ENCODE measurements around the gene CFAP68. TPM values are rescaled to one million over a fixed set of nuclear protein-coding genes. Genes with fewer than 3 reads are reported as not detected.

Gene CFAP68
- total and polyA plus RNA-seq, 11 donors, result 11.9 to 39.5 (median 31.8) TPM

GRCh38 chr11:111845276-111846028 is 33.9 kb upstream of the CFAP68 start:
- ATAC-seq, result no peak
- H3K4me1 ChIP-seq, result peaks cover 0 to 25% (median 1%) of the 10 kb centered on the region in 12 donors
- H3K27ac ChIP-seq, result peak overlapping the region in 1 of 12 donors; percentile 28
- 83 to 87% (median 84%) methylated on average over 7 of the region's 7 CpGs for WGBS, 4 donors
- no peak for TF ChIP-seq CTCF (IDR thresholded peaks at IDR 0.05)
- no peak for TF ChIP-seq POLR2A (IDR thresholded peaks at IDR 0.05)
- H3K36me3 ChIP-seq, result peaks cover 0 to 87% (median 64%) of the 10 kb centered on the region in 9 donors
- H3K27me3 ChIP-seq, result no peaks in the 10 kb centered on the region
- no peak overlapping the region for H3K4me3 ChIP-seq
- intact Hi-C loops (cut with DNase I), result loop anchor here in 4 of 10 donors (5.0 to 10.0 kb wide), 3 partner anchors 253 to 561 kb away; no protein-coding TSS in a partner anchor
- DNase-seq, result no peak
- H3K9me3 ChIP-seq, result no peaks in the 10 kb centered on the region

GRCh38 chr11:111846063-111846462 is 33.3 kb upstream of the CFAP68 start:
- H3K4me3 ChIP-seq, result no peak overlapping the region
- no peak for ATAC-seq

GRCh38 chr11:111846636-111847035 is 32.7 kb upstream of the CFAP68 start:
- peak in 2 of 4 donors; percentile 52 to 72 for ATAC-seq
- peak overlapping the region in 3 of 12 donors; percentile 1 to 2 (median 1) for H3K27ac ChIP-seq
- 17 to 38% (median 19%) methylated on average over 1 of the region's 1 CpG for WGBS, 4 donors
- intact Hi-C loops (cut with DNase I), result loop anchor here in 4 of 10 donors (5.0 to 10.0 kb wide), 3 partner anchors 254 to 562 kb away; no protein-coding TSS in a partner anchor
- H3K9me3 ChIP-seq, result no peaks in the 10 kb centered on the region
- H3K27me3 ChIP-seq, result no peaks in the 10 kb centered on the region
- no peak overlapping the region for H3K4me3 ChIP-seq
- H3K36me3 ChIP-seq, result peaks cover 0 to 97% (median 75%) of the 10 kb centered on the region in 9 donors
- peaks cover 0 to 22% (median 0%) of the 10 kb centered on the region in 12 donors for H3K4me1 ChIP-seq
- DNase-seq, result no peak
- no peak for TF ChIP-seq POLR2A (IDR thresholded peaks at IDR 0.05)
- no peak for TF ChIP-seq CTCF (IDR thresholded peaks at IDR 0.05)

More at GRCh38 chr11:111846063-111846462, 33.3 kb upstream of the CFAP68 start:
- intact Hi-C loops (cut with DNase I), result loop anchor here in 4 of 10 donors (5.0 to 10.0 kb wide), 3 partner anchors 254 to 561 kb away; no protein-coding TSS in a partner anchor
- TF ChIP-seq POLR2A (IDR thresholded peaks at IDR 0.05) (no peak), CTCF (IDR thresholded peaks at IDR 0.05) (no peak)
- Histone ChIP-seq H3K9me3 (no peaks in the 10 kb centered on the region), H3K4me1 (peaks cover 0 to 25% (median 1%) of the 10 kb centered on the region in 12 donors), H3K27ac (peak overlapping the region in 2 of 12 donors; percentile 1 to 28), H3K36me3 (peaks cover 0 to 92% (median 69%) of the 10 kb centered on the region in 9 donors), H3K27me3 (no peaks in the 10 kb centered on the region)
- WGBS, 4 donors, result 78 to 91% (median 88%) methylated on average over 2 of the region's 2 CpGs
- no peak for DNase-seq

GRCh38 chr11:111849631-111850030 is 29.7 kb upstream of the CFAP68 start:
- Histone ChIP-seq H3K27me3 (no peaks in the 10 kb centered on the region), H3K4me1 (peaks cover 0 to 22% (median 0%) of the 10 kb centered on the region in 12 donors), H3K27ac (no peak overlapping the region), H3K9me3 (no peaks in the 10 kb centered on the region), H3K4me3 (no peak overlapping the region), H3K36me3 (peaks cover 0 to 100% (median 79%) of the 10 kb centered on the region in 9 donors)
- intact Hi-C loops (cut with DNase I), result loop anchor here in 4 of 10 donors (5.0 to 10.0 kb wide), 3 partner anchors 257 to 565 kb away; no protein-coding TSS in a partner anchor
- no peak for ATAC-seq
- WGBS, 4 donors, result 94 to 99% (median 97%) methylated on average over 3 of the region's 3 CpGs
- no peak for DNase-seq
- TF ChIP-seq CTCF (IDR thresholded peaks at IDR 0.05) (no peak), POLR2A (IDR thresholded peaks at IDR 0.05) (no peak)

All from heart left ventricle (tissue), 16 donors.